GM03348 (cell line): ENCODE results near the gene ZNRF1.
"Not testable (repeated sequence)": the region's sequence is repeated elsewhere in the genome, so short reads cannot be mapped to it uniquely, and the experiment has no call there.

Experiments used
- DNase-seq: peaks from one replicate; pipeline ENCODE4 v3.0.0; 2012; ENCODE audit warnings: low spot score

ZNRF1 gene

DNA sequence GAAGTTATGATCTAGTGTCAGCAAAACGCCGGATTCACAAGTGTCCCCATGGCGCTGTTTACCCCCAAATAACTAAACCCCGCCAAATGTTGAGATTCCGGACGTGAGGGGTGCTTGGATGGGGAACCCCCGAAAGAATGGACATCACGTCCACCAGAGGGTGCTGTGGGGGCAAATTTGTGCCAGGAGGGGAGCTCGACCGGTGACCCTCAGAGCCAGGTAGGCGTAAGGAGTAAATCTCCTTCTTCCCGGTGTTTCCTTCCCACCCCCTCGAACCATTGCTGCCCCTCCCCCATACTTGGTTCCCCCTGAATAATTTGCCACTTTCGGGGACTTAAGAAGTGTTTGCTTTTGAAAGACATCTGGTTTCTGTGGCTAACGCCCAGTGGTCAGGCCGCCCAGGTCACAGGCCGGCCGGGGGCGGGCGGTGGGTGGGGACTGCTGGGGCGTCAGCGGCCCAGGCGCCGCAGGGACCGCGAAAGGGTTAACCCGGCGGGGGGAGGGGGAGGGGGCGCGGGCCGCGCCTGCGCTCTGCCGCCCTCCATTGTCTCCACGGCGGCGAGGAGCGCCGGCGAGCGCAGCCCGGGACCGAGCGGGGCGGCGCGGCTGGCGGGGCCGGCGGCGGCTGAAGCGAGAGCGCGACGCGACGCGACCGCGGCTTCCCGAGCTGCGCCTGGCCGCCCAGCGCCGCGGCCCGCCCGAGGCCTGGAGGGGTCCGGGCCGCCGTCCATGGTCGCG lies at the start of gene ZNRF1:
Gene ZNRF1 (plus strand): TSS at position 544 of the 738 bp plus-strand sequence. CDS start 648 bp downstream, outside the sequence.
- peak; percentile 97 for DNase-seq

DNA sequence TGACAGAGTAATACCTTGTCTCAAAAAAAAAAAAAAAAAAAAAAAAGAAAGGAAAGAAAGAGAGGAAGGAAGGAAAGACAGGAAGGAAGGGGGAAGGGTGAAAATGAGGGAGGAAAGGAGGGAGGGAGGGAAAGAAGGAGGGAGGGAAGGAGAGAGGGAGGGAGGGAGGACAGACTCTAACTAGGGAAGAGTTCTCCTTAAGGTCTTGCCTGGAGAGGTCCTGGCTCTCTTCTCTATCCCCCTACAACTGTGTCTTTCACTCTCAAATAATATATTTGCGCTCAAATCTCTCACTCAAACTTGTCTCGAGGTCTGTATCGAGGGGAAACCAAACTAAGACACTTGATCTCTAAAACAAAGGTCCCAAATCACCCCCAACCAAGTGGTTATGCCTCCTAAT lies 49.5 kb upstream of the ZNRF1 start:
- no peak for DNase-seq

DNA sequence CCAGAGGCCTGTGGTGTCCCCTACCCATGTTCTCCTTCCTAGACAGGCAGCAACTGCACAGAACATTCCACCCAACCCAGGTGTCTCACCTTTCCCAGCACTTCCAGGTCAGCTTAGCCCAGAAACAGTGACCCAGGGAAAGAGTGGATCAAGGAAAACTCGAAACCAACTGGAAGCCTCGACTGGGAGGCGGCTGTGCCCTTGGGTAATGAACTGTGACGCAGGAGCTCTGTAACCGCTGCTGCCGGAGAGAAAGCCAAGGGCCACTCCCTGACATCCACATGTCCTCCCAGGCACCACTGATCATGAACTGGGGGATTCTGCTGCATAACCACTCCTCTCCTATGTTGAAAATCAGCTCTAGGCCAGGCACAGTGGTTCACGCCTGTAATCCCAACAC lies 48.3 kb upstream of the ZNRF1 start:
- no peak for DNase-seq

DNA sequence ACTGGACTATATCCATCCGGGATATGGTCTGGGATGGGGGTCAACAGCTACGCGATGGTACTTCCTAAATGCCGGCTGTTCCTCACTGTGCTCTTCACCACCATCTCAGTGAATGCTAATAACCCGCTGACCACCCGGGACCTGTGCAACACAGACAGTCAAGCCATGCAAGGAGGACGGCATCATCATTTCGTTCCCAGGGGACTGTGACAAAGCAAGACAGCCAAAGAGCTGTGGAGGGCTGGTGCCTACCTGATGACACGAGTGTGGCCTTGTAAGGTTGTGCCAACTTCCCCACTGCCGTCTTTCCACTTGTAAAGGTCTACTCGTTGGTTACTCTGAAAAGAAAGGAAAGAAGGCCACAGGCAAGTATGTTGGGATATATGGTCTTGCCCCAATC lies 47.6 kb upstream of the ZNRF1 start:
- DNase-seq, result no peak

DNA sequence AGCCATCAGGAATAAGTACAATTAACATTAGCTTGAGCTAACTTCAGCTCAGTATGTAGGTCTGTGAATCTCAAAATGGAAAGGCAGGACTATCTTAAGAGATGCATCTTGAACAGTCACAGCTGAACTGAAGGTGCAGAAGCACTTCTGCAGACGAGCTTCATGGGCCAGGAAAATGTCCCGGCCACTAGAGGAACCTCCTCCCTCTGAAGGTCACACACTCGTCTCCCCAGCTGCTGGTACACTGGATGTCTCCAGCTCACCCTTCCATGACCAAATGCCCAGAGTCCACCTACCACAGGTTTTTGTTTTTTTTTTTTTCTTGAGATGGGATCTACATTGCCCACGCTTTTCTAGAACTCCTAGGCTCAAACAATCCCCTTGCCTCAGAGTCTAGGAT lies 47.1 kb upstream of the ZNRF1 start:
- DNase-seq, result no peak

DNA sequence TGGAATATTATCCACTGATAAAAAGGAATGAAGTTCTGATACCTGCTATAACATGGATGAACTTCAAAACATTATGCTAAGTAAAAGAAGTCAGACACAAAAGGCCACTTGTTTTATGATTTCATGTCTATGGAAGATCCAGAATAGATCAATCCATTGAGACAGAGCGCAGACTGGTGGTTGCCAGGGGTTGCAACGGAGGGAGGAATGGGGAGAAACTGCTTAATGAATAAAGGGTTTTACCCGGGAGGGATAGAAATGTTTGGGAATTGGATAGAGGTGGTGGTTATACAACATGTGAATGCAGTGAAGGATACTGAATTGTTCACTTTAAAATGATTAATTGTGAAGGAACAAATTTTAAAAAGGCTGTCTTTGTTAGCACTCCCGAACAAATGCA lies 44.1 kb upstream of the ZNRF1 start:
- DNase-seq, result no peak

DNA sequence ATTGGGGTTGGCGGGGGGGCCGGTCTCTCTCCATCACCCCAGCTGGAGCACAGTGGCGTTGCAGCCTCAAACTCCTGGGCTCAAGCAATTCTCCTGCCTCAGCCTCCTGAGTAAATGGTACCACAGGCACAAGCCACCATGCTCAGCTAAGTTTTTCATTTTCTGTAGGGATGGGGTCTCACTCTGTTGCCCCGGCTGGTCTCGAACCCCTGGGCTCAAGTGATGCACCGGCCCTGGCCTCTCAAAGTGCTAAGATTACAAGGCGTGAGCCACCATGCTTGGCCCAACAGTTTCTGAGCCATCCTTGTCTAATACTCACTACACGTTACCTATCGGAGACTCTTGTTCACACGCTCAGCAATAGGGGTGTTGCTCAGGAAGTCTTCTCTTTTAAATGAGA lies 25.5 kb upstream of the ZNRF1 start:
- no peak for DNase-seq

DNA sequence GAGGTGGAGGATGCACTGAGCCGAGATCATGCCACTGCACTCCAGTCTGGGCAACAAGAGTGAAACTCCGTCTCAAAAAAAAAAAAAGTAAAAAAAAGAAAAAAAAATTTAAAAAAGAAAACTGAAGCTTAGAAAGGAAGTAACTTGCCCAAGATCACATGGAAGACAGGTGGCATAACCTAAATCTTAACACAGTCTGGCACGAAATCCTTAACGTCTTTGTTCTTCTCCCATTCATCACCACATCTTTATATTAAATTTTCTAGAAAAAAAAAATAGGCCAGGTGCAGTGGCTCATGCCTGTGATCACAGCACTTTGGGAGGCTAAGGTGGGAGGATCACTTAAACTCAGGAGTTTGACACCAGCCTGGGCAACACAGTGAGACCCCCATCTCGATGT lies 23.2 kb upstream of the ZNRF1 start:
- DNase-seq, result no peak

DNA sequence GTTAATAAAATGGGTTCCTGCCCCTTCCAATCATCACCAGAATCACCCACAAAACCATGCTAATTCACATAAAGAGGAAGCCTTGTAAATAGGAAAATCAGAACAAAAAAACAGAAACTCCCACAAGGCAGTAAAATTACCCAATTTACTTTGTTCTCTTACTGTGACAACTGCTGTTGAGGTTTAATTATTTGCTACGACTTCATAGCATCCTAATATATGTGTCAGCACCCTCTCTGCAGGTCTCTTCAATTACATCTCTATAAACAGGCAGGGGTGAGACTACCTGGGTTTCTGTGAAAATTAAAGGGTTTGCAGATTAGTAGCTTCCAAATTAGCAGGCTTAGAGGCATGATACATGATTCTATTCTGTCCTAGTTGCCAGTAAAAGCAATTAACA lies 16.6 kb upstream of the ZNRF1 start:
- DNase-seq, result no peak

DNA sequence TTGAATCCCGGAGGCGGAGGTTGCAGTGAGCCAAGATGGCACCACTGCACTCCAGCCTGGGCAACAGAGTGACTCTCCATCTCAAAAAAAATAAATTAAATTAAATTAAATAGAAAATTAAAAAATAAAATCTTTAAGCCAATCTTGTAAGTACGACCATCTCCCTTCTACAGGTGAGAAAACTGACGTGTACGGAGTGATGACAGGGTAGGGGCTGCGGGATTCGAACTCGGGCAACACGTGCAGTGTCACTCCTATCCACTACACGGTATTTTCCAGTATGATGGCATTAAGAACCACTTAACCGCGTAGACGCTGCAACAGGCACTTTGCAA lies 14.7 kb upstream of the ZNRF1 start:
- no peak for DNase-seq

DNA sequence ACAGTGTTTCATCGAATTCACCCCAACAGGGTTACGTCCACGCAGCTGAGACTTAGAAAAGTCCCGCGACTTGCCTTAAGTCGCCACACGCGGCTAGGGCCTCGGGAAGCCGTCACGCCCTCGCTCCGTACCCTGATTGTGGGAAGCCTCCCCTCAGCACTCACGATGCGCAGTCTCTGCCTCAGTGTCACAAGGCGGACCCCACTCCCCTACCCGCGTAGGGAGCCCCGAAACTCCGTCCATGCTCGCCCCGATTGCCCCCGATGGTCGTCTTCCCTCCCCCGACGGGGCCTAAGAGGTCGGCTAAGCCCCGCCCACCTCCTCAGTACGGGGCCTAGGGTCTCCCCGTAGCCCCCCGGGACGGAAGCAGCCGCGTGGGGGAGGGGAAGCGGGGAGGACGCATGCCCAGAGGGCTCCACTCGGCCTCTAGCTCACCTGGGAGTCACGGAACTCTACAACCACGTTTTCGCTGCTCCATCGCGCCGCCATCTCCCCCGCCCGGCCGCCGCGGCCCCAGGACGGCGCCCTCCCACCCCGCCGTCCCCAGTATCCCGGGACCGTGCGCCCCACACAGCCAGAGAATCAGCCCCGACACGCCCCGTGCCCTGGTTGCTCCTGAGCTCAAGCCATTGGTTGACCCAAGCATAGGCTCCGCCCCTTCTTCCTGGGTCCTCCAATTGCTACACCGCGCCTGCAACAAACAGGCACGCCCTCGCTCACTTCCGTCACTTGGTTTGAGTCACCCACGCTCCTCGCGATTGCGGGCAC lies 14.1 kb upstream of the ZNRF1 start, which contains the start of gene WDR59:
Gene WDR59 (minus strand): TSS at position 595 of the 768 bp plus-strand sequence. CDS start 106 bp downstream, at position 489.
- peak; percentile 99 for DNase-seq

DNA sequence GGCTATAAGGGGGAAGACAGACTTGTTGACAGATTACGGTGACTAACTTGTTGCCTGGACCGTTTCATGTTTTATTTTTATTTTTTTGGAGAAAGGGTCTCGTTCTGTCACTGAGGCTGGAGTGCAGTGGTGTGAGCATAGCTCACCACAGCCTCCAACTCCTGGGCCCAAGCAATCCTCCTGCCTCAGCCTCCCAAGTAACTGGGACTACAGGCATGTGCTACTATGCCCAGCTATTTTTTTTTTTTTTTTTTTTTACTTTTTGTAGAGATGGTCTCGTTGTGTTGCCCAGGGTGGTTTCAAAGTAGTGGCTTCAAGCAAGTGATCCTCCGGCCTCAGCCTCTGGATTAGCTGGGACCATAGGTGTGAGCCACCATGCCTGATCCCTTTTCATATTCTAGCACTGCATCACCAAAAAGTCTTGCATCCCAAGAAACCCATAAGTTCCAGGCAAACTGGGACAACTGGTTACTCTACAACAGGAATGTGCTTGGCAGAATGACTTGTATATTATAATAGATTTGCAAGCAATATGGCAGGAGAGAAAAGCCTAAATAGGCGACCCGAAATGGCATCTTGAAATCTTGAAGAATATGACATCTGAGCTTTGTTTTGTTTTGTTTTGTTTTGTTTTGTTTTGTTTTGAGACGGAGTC lies 11.7 kb upstream of the ZNRF1 start:
- DNase-seq, result no peak

DNA sequence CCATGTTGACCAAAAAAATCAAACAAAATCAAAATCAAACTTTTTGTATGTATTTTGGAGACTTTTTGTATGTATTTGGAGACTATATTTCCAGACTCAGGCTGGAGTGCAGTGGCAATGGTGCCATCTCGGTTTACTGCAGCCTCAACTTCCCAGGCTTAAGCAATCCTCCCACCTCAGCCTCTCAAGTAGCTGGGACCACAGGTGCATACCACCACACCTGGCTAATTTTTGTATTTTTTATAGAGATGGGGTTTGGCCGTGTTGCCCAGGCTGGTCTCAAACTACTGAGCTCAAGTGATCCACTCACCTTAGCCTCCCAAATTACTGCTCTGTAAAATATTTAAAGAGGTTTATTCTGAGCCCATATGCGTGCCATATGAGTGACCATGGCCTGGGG lies 9.0 kb upstream of the ZNRF1 start:
- DNase-seq, result not testable (repeated sequence)

DNA sequence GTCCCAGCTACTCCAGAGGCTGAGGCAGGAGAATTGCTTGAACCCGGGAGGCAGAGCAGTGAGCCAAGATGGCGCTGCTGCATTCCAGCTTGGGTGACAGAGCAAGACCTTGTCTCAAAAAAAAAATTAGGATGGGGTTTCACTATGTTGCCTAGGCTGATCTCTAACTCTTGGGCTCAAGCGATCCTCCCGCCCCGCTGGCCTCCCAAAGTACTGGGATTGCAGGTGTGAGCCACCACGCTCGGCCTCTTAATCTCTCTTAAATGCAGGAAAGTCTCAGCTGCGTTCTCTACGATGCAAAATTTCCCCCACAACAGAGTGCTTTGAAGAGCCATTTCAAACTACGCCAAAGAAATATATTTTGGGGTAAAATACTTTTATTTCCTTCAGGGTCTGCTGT lies 8.0 kb upstream of the ZNRF1 start:
- no peak for DNase-seq

DNA sequence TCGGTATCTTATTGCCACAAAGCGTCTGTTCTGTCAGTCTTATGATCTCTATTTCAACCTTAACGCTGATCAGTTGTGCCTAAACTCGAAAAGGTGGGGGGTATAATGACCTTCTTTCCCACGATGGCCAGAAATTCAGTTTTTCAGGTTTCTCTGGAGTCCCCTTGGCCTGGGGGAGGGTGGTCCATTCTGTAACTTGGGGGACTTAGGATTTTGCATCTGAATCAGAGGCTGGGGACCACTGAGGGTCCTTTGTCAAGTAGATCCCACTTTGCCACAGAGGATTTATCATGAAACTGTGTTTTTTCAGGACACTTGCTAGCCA lies 7.6 kb upstream of the ZNRF1 start:
- DNase-seq, result no peak

DNA sequence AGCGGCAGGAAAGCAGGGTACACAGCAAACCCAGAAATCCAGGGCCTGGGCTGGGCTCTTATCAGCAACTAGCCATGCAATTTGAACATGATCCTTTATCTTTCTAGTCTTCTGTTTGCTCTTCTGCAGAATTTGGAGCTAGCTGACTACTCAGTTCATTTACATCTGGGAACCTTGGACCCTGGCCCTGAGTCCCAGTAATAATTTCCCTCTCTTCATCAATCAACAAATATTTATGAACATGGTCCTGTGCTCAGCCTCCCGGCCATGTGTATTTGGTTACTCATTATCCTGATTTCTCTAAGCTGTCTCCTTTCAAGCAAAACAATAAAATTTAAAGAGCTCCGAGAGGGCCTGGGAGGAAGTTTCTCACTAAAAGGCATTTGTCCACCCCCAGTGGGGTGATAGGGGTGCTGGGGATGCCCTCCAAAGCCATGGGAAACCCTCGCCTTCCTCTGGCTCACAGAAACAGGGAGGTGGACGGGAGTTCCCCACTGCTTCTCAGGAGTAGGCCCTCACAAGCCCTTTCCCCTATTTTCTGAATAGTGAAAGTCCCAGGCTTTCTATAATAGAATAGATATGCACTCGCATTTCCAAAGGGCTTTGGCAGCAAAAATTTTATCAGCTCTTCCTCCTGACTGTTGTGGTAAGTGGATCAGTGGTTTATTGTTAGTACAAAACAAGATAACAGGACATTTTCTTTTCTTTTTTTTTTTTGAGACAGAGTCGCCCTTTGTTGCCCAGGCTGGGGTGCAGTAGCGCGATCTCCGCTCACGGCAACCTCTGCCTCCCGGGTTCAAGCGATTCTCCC lies 7.0 kb upstream of the ZNRF1 start:
- DNase-seq, result no peak

DNA sequence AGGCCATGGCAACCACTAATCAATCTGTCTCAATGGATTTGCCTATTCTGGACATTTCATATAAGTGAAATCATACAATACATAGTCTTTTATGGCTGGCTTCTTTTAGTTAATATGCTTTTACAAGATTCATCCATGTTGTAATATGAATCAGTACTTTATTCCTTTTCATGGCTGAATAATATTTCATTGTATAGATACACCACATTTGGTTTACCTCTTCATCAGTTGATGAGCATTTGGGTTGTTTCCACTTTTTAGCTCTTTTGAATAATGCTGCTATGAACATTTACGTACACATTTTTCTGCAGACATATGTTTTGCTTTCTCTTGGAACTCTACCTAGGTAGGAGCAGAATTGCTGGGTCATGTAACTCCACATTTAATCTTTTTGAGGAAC lies 2.8 kb upstream of the ZNRF1 start:
- DNase-seq, result no peak

DNA sequence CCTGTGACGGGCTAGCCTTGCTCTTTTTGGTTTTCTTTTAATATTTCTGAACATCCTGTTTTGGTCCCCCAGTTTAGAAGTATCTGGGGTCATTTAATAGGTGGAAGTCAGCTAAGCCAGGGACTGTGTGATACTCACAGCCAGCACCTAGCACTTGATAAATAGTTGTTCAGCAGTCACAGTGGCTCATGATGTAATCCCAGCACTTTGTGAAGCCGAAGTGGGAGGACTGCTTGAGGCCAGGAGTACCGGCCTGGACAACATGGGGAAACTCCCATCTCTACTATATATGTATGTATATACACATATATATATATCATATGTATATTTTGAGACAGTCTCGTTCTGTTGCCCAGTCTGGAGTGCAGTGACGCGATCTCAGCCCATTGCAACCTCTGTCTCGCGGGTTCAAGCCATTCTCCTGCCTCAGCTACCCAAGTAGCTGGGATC lies 1.8 kb upstream of the ZNRF1 start:
- DNase-seq, result no peak

DNA sequence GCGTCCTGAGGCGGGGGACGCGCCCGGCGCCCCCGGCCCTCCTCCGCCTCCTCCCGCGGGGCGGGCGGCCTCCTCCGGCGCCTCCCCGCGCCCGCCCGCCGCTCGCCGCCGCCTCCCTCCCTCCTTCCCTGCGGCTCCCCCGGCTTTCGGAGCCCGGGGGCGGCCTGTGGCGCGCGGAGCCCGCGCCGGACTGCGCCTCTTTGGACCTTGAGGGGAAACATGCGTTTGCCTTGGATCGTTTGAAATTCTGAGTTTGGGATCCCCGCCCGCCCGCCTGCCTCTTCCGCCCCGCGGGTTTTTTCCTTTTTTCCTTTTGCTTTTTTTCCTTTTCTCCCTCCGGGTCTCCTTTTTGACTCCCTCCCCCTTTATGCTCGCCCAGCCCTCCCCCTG lies 390 bp downstream of the ZNRF1 start:
- DNase-seq, result peak; percentile 79

DNA sequence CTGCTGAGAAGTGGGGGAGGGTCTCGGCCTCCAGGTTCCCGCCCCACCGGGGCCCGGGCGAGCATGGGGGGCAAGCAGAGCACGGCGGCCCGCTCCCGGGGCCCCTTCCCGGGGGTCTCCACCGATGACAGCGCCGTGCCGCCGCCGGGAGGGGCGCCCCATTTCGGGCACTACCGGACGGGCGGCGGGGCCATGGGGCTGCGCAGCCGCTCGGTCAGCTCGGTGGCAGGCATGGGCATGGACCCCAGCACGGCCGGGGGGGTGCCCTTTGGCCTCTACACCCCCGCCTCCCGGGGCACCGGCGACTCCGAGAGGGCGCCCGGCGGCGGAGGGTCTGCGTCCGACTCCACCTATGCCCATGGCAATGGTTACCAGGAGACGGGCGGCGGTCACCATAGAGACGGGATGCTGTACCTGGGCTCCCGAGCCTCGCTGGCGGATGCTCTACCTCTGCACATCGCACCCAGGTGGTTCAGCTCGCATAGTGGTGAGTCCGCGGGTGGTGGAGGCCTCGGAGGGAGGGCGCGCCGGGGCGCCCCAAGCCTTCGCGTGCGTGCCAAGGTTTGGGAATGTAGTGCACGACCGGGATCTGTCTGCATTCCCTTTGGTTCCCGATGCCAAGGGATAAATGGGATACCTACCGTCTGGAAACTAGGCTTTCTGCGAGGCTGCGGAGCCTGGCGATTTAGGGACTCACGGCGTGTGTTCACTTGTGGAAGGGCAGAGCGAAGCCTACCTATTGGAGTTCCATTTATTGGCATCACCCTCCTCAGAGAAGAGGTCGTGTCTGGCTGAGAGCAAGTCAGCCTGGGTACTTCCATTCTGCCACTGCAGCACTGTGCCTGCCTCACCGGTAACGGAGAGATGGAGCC lies 1.0 kb downstream of the ZNRF1 start:
- DNase-seq, result peak; percentile 66

DNA sequence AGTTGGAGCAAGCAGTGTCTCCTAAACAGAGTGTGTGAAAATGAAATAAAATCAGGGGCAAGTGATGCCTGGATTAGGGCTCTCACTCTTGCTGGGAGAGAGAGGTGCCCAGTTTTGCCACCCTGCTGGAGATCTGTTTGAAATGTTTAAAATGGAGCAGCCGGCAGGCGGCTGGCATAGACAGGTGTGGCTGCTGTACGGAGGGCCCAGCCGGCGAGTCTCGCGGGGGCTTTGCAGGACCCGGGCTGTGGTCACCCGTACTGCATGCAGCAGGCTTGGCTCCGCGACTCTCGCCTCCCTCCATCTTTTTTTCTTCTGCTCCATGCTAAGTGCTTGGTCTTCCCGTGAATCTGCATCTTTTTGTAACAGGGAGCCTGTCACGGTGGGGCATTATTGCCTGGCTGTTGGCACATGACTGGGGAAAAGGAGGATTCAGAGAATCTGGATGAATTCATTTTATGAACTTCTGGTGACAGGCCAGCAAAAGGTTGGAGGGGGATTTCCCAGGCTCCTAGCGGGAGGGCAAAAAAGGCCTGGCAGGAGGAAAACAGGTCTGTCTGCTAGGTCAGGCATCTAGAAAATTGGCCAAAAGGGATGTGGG lies 1.8 kb downstream of the ZNRF1 start:
- peak; percentile 22 for DNase-seq
